IPS-NIHi7 (cell line): Measurements from ENCODE around the gene DAB1.

Source experiments
- DNase-seq: peaks from one replicate; pipeline ENCODE4 v3.0.0; 2012; ENCODE audit warnings: mixed read lengths; ENCODE audit errors: extremely low spot score

DAB1 gene

GRCh38 chr1:57423656-57424211 is at the start of gene DAB1:
DAB1 (minus strand) TSS chr1:57424060; CDS start chr1:57291030, 133,030 bp downstream.
- peak; percentile 47 for DNase-seq

- DNase-seq, result no peak
Measured at GRCh38 chr1:57473448-57473847, 49.6 kb upstream of the DAB1 start.

- DNase-seq, result no peak
Measured at GRCh38 chr1:57471995-57472394, 48.1 kb upstream of the DAB1 start.

GRCh38 chr1:57470036-57470435 is 46.2 kb upstream of the DAB1 start:
- DNase-seq, result no peak

- no peak for DNase-seq
Measured at GRCh38 chr1:57468641-57469523, 45.0 kb upstream of the DAB1 start.

GRCh38 chr1:57467830-57468229 is 44.0 kb upstream of the DAB1 start:
- DNase-seq, result no peak

GRCh38 chr1:57464756-57465155 is 40.9 kb upstream of the DAB1 start:
- DNase-seq, result no peak

- no peak for DNase-seq
Measured at GRCh38 chr1:57463343-57463742, 39.5 kb upstream of the DAB1 start.

- no peak for DNase-seq
Measured at GRCh38 chr1:57461405-57461804, 37.5 kb upstream of the DAB1 start.

GRCh38 chr1:57451516-57451915 is 27.7 kb upstream of the DAB1 start:
- DNase-seq, result no peak

GRCh38 chr1:57450981-57451380 is 27.1 kb upstream of the DAB1 start:
- DNase-seq, result peak; percentile 15

GRCh38 chr1:57447551-57447950 is 23.7 kb upstream of the DAB1 start:
- peak; percentile 14 for DNase-seq

- DNase-seq, result no peak
Measured at GRCh38 chr1:57443004-57443403, 19.1 kb upstream of the DAB1 start.

- DNase-seq, result no peak
Measured at GRCh38 chr1:57440096-57440495, 16.2 kb upstream of the DAB1 start.

- DNase-seq, result no peak
Measured at GRCh38 chr1:57431400-57431799, 7.5 kb upstream of the DAB1 start.

GRCh38 chr1:57424231-57425027 is 569 bp upstream of the DAB1 start:
- peak; percentile 77 for DNase-seq

- peak; percentile 34 for DNase-seq
Measured at GRCh38 chr1:57423135-57423655, 665 bp downstream of the DAB1 start.

- peak; percentile 68 for DNase-seq
Measured at GRCh38 chr1:57422271-57423134, 1.4 kb downstream of the DAB1 start.

GRCh38 chr1:57421806-57422205 is 2.1 kb downstream of the DAB1 start:
- no peak for DNase-seq

- DNase-seq, result no peak
Measured at GRCh38 chr1:57420981-57421785, 2.7 kb downstream of the DAB1 start.
